HCEC 1CT (cell line): ENCODE results near the gene PLA1A.
"Not testable (repeated sequence)": the region's sequence is repeated elsewhere in the genome, so short reads cannot be mapped to it uniquely, and the experiment has no call there.

Source experiments
- DNase-seq: peaks from one replicate; pipeline ENCODE4 v3.0.0-alpha.2; 2017

The PLA1A gene

DNA sequence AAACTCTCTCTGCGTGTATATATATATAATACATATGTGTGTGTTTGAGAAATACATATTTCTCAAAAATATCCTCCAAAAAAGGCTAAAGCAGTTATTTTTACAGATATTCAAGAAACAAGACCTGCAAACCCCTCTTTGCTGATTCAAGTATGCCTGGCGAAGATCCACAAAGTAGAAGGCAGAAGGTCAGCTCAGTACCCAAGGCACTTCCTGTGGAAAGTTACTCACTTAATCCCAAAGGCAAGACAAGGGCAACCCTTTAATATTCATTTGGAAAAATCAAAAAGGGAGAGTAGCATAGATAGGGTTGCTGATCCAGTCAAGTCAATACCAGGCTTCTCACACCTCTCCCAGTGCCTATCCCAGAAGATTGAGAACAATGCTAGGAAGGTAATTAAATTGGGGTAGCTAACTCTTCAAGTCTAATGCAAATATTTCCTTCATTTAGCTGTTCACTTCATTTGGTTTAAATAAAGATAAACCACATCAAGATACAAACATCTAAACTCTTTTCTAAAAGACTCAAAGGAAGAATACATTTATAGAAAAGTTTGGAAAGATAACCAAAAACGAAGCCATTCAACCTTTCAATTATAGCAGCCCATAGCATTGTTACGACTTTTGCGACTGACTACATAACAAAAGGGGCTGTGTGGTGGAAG is 72.4 kb downstream of the PLA1A start:
- DNase-seq, result peak; percentile 24

DNA sequence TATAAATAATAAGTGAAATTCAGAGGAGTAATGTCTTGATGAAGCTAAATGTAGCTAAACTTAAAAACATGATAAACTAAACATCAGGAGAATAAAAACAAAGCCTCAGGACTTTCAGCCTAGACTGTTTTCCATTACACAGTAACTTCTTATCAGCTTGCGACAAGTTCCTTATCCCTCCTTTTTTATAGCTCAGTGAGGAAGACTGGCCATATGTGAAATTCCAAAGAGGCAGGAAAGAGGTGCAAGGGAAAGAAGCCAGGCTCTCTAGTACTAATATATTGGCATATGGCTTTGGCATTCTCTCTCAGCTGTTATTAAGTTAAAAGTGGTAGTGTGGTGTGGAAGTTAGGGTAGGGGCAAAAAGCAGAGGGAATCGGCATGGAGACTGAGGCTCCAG is 75.1 kb downstream of the PLA1A start:
- DNase-seq, result no peak

DNA sequence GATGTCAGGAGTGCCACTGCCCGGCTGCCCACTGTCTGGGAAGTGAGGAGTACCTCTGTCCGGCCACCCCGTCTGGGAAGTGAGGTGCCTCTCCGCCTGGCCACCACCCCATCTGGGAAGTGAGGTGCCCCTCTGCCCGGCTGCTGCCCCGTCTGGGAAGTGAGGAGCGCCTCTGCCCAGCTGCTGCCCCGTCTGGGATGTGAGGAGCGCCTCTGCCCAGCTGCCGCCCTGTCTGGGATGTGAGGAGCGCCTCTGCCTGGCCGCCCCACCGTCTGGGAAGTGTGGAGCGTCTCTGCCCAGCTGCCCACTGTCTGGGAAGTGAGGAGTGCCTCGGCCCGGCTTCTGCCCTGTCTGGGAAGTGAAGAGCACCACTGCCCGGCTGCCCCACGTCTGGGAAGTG is 76.2 kb downstream of the PLA1A start:
- no peak for DNase-seq

DNA sequence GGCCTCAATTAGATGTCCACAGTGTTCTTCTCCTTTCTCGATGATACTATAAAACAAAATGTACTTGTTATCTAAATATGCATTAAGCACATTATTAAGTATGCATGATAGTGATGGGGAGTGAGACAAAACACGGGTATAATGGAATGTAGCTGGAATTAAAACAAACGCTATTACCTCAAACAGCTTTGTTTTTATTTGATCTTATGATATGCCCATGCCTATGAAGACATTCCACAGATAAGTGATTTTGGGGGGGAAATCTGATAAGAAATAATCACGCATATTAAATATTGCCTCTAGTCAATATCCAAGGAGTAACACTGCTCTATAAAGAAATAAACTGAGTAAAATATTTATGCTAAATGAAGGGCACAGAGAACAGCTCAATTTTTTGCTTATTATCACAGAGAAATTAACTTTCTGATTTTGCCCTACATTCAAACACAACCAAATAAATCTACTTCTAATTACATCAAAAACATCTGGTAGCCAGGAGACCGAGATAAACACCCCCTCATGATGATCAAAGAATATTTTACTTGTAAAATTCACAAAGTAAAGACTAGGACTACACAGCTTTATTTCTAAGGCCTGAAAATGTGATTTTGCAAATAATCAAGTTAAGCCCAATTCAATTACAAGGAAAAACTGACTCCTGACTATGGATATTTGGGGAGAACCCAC is 77.6 kb downstream of the PLA1A start:
- no peak for DNase-seq

- DNase-seq, result no peak
These were observed 78.3 kb downstream of the PLA1A start for GRCh38 chr3:119676020-119676419.

- peak; percentile 94 for DNase-seq
These were observed 79.3 kb downstream of the PLA1A start, which contains the start of gene COX17 for GRCh38 chr3:119676771-119677640. COX17 (minus strand) TSS chr3:119677406; CDS start chr3:119677310, 96 bp downstream.

DNA sequence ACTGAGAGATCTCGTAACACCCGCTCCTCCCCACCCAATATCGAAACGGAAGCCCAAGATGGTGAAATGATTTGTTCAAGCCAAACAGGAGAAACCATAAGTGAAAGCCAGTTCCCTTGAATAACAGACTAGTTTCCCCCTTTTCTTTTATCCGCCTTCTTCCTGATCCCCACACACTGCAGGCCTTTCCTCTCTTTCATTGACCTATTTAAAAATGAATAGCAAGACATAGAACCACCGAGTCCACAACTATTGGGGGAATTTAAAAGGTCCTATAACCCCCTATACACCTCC is 79.9 kb downstream of the PLA1A start:
- no peak for DNase-seq

DNA sequence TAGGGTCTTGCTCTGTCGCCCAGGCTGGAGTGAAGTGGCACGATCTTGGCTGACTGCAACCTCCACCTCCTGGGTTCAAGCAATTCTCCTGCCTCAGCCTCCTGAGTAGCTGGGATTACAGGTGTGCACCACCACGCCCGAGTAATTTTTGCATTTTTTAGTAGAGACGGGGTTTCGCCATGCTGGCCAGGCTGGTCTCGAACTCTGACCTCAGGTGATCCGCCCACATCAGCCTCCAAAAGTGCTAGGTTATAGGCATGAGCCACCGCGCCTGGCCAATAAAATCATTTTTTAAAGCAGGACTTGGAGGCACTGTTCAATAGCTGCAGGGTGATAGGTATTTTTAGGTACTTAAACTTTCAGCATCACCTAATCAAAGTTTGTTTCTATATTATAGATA is 80.5 kb downstream of the PLA1A start:
- not testable (repeated sequence) for DNase-seq
